Mucosa of rectum (tissue), 2 donors: ENCODE measurements around the gene TMEM9.

Experiments
- H3K27ac ChIP-seq, 2 donors: one replicate each; pipeline ENCODE4 v1.7.0; 2013; ENCODE audit warnings: inconsistent platforms in 2 of 2, low read depth in 2 of 2, low read length in 2 of 2
- H3K27me3 ChIP-seq, 2 donors: one replicate each; pipeline ENCODE4 v1.7.0; 2013; ENCODE audit warnings: low read length in 2 of 2; ENCODE audit not compliant: control insufficient read depth in 2 of 2, insufficient read depth in 2 of 2
- H3K36me3 ChIP-seq, 2 donors: one replicate each; pipeline ENCODE4 v1.7.0; 2013; ENCODE audit warnings: low read length in 2 of 2; ENCODE audit not compliant: control insufficient read depth in 2 of 2, insufficient read depth in 2 of 2
- H3K4me1 ChIP-seq, 2 donors: one replicate each; pipeline ENCODE4 v1.7.0; 2013; ENCODE audit warnings: low read length in 2 of 2, mild to moderate bottlenecking in 1 of 2; ENCODE audit not compliant: control insufficient read depth in 2 of 2, insufficient read depth in 2 of 2
- H3K4me3 ChIP-seq, 2 donors: one replicate each; pipeline ENCODE4 v1.7.0; 2013; ENCODE audit warnings: low read length in 2 of 2
- H3K9ac ChIP-seq, 2 donors: one replicate each; pipeline ENCODE4 v1.7.0; 2013; ENCODE audit warnings: low read length in 2 of 2, low read depth in 1 of 2, mild to moderate bottlenecking in 1 of 2
- H3K9me3 ChIP-seq, 2 donors: one replicate each; pipeline ENCODE4 v1.7.0; 2013; ENCODE audit warnings: low read length in 2 of 2; ENCODE audit not compliant: control insufficient read depth in 2 of 2
- donor health status: healthy.
- donor health status: Normal muscosa, but diverticular disease.

TMEM9 gene

DNA sequence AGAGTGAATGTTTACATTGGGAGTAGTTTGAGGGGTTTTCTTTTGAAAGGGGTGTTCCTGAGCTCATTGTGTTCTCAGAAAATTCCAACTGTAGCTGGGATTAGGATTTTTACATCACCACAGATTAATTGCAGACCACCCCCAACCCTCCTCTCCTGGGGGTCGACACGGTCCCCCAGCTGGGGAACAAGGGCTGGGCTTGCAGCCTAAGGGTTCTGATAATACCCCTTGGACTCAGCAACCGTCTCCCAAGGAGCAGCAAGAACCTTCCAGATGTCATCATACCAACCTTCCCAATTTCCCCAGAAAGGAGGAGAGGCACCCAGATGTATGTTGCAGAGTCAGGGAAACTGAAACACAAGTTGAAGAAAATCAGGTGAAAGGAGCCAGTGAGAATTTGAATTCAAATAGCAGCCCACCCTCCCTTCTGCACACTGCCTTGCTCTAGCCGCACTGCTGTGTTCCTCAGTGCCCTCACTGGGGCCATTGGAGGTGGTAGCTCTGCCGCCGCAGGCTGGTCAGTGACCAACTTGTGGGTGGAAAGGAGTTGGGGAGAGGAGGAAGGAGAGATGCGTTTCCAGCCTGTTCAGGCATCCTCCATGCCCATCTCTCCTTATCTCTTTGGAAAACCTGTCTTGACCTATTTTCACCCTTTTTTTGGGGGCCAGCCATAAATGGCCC, 21.7 kb upstream of the TMEM9 start:
- no peaks in the 10 kb centered on the region for H3K27me3 ChIP-seq
- H3K27ac ChIP-seq, result no peak overlapping the region
- H3K4me3 ChIP-seq, result no peak overlapping the region
- H3K9ac ChIP-seq, result no peak overlapping the region
- no peaks in the 10 kb centered on the region for H3K36me3 ChIP-seq
- peaks cover 0 to 2% of the 10 kb centered on the region in 2 donors for H3K9me3 ChIP-seq
- peaks cover 6 to 16% of the 10 kb centered on the region in 2 donors for H3K4me1 ChIP-seq

DNA sequence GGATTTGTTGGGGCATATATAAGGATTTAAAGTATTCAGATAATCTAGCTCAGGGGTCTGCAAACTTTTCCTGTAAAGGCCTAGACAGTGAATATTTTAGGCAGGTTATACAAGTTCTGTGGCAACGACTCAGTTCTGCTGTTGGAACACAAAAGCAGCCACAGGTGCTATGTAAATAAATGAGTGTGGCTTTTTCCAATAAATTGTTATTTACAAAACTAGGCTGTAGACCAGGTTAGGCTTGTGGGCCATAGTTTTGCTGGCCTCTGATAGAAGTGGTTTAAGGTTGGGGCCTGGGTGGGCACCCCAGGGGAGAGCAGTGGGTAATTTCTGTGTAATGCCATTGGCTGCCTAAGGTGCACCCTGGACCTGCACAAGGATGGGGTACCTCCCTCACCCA, 19.5 kb upstream of the TMEM9 start:
- Histone ChIP-seq H3K9ac (no peak overlapping the region), H3K4me3 (no peak overlapping the region), H3K27ac (no peak overlapping the region), H3K36me3 (no peaks in the 10 kb centered on the region), H3K4me1 (peaks cover 6 to 15% of the 10 kb centered on the region in 2 donors), H3K9me3 (no peaks in the 10 kb centered on the region), H3K27me3 (no peaks in the 10 kb centered on the region)

DNA sequence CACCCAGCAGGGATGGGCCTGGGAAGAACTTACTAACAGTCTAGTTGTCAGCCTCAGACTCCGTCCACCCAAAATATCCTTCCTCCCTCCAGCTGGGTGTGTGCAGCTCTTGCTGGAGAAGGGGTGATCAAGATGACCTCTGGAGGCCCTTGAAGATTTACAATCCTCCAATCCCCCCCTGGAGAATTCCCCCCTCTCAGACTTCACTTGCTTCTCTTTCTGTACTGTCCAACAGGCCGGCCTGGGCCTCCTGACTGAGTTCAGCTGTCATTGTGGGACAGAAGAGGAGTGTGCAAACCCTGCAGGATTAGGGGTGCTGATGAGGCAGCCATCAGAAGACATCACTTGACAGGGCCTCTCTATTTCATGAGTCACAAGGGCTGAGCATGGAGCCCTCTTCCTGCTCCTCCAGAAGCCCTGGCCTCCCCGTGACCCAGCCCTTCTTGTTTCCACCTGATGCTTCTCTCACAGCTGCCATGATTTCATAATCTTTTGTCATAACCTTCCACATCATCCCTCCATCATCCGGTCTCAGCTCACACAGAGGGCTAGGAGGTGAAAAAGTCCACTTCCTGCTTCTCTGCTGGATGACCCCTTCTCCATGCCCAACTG, 18.8 kb upstream of the TMEM9 start:
- peaks cover 6 to 15% of the 10 kb centered on the region in 2 donors for H3K4me1 ChIP-seq
- H3K27me3 ChIP-seq, result no peaks in the 10 kb centered on the region
- no peaks in the 10 kb centered on the region for H3K36me3 ChIP-seq
- no peak overlapping the region for H3K4me3 ChIP-seq
- H3K9ac ChIP-seq, result no peak overlapping the region
- no peaks in the 10 kb centered on the region for H3K9me3 ChIP-seq
- H3K27ac ChIP-seq, result no peak overlapping the region

DNA sequence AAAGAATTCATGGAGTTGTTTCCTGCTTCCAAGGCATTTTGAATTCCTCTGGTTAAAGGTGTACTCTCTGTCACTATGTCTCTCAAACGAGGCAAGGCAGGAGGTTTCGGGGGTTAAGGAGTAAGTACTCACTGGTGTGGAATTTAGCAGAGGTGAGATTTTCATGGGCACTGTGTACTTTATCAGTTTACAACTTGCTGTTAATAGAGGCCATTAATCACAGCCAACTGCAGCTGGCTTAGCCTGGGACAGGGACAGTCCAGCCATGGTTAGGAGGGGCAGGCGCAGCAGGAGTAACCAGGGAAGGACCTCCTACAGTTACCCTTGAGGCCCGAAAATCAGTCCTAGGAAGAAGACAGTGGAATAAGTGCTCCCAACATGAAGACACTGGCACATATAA, 18.1 kb upstream of the TMEM9 start:
- H3K36me3 ChIP-seq, result no peaks in the 10 kb centered on the region
- no peaks in the 10 kb centered on the region for H3K9me3 ChIP-seq
- H3K9ac ChIP-seq, result no peak overlapping the region
- H3K27me3 ChIP-seq, result no peaks in the 10 kb centered on the region
- H3K4me1 ChIP-seq, result peaks cover 6 to 15% of the 10 kb centered on the region in 2 donors
- H3K4me3 ChIP-seq, result no peak overlapping the region
- H3K27ac ChIP-seq, result no peak overlapping the region

DNA sequence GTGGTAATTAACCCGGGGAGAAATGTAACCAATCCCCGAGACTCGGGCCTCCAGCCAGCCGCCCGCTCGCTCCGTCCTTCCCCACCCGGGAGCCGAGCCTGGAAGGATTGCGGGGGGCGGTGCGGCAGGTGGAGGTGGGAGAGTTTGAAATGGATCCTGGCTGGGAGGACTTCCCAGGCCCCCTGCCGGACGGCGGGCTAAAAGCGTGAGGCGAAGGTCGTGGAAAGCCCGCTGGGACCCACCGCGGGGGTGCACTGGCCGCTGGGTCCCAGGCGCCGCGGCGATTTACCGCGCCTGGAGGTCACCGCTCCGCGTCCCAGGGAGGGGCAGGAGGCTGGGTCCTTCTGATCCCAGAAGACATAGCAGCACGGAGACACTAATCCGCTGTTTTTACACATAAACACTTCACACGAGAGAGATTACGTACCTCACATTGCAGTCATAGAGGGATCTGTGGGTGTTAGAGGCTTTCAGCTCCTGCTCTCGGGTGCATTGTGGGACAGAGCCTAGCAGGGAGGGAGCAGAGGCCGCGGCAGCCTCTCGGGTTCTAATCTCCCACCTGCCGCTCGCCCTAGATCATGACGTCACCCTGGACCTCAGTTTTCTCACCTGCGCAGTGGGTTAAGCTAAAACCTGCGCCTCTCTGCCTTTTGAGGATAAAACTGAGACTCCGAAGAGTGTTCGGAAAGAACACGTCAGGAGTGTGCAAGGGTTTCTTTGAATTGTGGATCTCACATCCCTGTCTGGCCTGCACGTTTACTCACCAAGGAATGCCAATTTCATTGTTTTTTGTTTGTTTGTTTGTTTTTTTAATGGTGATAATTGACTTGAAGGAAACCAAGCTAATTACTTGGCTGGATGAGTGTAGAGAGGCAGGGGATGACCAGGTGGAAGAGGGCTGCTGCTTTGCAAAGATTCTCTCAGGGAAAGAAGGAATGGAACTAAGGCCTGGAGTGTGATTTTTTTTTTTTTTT, 17.1 kb upstream of the TMEM9 start:
- H3K9ac ChIP-seq, result peak overlapping the region; percentile 89 to 94
- no peaks in the 10 kb centered on the region for H3K36me3 ChIP-seq
- peaks cover 6 to 10% of the 10 kb centered on the region in 2 donors for H3K4me1 ChIP-seq
- no peaks in the 10 kb centered on the region for H3K27me3 ChIP-seq
- no peaks in the 10 kb centered on the region for H3K9me3 ChIP-seq
- peak overlapping the region; percentile 87 to 96 for H3K27ac ChIP-seq
- peak overlapping the region; percentile 78 to 82 for H3K4me3 ChIP-seq

DNA sequence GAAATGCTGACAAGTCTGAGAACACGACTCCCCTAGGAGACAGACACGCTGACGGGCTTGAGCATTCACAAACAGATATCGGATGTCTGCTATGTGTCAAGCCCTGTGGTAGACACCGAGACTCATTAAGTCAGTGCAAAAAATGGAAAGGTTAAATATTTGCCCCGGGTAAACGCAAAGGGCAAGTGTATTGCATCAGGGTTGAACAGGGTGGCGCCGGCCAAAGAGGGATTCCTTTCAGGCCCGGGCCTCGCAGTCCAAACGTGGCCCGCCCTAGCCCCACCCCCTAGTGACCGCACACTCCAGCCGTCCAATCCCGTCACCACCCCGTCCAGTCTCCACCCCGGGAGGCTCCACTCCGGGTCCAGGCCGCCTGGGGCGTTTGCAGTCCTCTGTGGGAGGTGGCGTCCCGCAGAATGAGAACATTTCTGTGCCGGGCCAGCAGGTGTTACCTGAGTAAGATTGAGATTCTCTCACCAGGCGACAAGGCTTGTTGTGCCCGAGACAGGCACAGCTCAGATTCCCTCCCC, 16.3 kb upstream of the TMEM9 start:
- peaks cover 6 to 10% of the 10 kb centered on the region in 2 donors for H3K4me1 ChIP-seq
- no peaks in the 10 kb centered on the region for H3K27me3 ChIP-seq
- H3K9ac ChIP-seq, result peak overlapping the region; percentile 89 to 94
- H3K36me3 ChIP-seq, result no peaks in the 10 kb centered on the region
- H3K27ac ChIP-seq, result peak overlapping the region; percentile 87 to 96
- H3K9me3 ChIP-seq, result no peaks in the 10 kb centered on the region
- H3K4me3 ChIP-seq, result peak overlapping the region; percentile 78 to 82

DNA sequence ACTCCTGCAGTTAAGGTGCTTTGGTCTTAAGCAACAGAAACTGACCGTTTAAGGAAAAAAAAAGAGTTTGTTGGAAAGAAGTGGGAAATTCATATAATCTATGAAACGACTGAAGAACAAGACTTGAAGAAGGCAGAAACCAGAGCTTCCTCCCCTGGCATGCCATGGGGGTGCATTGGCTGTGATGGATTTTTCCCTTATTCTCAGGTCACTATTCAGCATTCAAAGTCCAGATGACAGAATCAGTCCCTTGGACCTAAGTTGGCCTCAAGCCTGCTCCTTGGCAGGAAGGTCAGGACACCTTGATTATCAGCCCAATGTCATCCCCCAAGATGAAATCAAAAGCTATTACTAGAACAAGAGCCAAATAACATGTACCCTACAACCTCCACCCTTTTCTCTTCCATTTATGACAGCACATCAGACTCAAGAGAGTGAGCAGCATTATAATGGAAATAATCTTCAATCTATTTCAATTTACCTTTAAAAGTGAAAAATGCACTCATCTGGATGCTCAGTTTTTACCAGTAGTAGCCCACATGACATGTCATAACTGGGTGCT, 15.8 kb upstream of the TMEM9 start:
- Histone ChIP-seq H3K36me3 (no peaks in the 10 kb centered on the region), H3K4me1 (peaks cover 6 to 10% of the 10 kb centered on the region in 2 donors), H3K27ac (peak overlapping the region; percentile 56 to 96), H3K9me3 (no peaks in the 10 kb centered on the region), H3K9ac (peak overlapping the region; percentile 28 to 44), H3K4me3 (peak overlapping the region in 1 of 2 donors; percentile 65), H3K27me3 (no peaks in the 10 kb centered on the region)

DNA sequence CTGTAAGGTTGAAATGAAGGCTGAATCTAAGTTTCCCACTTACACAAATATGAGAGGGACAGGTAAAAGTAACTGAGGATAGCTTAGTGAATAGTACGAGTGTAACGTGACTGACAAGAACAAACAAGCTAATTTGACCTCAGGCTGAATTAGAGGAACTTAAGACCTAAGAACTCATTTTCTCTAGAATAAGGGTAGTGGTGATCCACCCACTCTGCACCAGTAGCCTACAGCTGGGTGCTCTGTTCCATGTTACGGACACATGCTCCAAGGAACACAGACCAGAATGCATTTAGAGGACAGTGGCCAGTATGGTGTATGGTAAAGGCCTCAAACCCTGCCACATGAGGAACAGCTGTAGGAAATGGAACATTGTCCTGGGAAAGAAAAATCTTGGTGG, 14.9 kb upstream of the TMEM9 start:
- Histone ChIP-seq H3K4me3 (no peak overlapping the region), H3K27me3 (no peaks in the 10 kb centered on the region), H3K36me3 (no peaks in the 10 kb centered on the region), H3K27ac (no peak overlapping the region), H3K9ac (no peak overlapping the region), H3K4me1 (peaks cover 6 to 10% of the 10 kb centered on the region in 2 donors), H3K9me3 (no peaks in the 10 kb centered on the region)

DNA sequence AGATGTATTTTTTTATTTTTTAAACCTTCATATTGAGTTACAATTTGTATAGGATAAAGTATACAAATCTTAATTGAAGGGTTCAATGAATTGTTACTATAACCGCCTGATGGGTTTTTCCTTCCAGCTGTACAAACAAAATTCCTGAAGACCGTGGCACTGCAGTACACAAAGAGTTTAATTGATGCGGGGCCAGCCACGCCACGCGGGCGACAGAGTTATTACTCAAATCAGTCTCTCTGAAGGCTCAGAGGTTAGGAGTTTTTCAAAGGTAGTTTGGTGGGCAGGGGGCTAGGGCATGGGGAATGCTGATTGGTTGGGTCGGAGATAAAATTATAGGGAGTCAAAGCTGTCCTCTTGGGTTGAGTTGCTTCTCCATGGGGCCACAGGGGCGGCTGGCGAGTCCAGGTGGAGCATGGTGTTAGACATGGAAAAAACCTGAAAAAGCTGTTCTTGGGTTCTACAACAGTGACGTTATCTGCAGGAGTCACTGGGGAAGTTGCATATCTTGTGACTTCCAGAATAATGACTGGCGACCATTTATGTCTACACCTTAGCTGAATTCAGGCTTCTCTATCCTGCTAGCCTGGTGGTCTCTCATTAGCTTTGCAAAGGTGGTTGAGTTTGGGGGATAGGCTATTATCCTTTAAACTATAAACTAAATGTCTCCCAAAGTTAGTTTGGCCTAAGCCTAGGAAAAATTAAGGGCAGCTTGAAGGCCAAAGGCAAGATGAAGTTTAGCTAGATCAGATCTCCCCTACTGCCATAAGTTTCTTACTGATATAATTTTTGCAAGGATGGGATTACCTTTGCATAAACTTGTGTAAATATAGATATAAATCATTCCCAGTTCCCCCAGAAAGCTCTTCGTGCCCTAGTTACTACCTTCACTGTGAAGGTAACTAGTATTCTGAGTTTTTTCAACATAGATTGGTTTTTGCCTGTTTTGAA, 13.0 kb upstream of the TMEM9 start:
- H3K27ac ChIP-seq, result no peak overlapping the region

More for the DNA sequence above, 13.0 kb upstream of the TMEM9 start:
- Histone ChIP-seq H3K4me3 (no peak overlapping the region), H3K9me3 (no peaks in the 10 kb centered on the region), H3K4me1 (peaks cover 6 to 10% of the 10 kb centered on the region in 2 donors), H3K27me3 (no peaks in the 10 kb centered on the region), H3K36me3 (no peaks in the 10 kb centered on the region), H3K9ac (no peak overlapping the region)
